SK-N-MC (cell line): ENCODE data around the gene DCST1.

ENCODE experiments used
- EZH2 ChIP-seq: fragments of 200-600 bp; sonication (generic); IDR thresholded peaks from one replicate; pipeline ENCODE4 v1.6.1; 2017; ENCODE audit warnings: antibody characterized with exemption
- POLR2AphosphoS5 ChIP-seq: IDR thresholded peaks from 2 replicates; pipeline ENCODE4 v1.6.1; 2012; ENCODE audit warnings: mild to moderate bottlenecking, low read depth, low read length, borderline replicate concordance

GRCh38 chr1:155049651-155050559 lies 16.3 kb downstream of the DCST1 start:
- TF ChIP-seq EZH2: no peak
- TF ChIP-seq POLR2AphosphoS5: no peak
